Activated CD4-positive, CD25-positive, alpha-beta regulatory T cell treated with anti-CD3 and anti-CD28 coated beads, Interleukin-2, amount 50 U/mL, for 16 hours (primary cell): ENCODE measurements around the gene OSCP1.

ENCODE experiments used
- DNase-seq: peaks from one replicate; pipeline ENCODE4 v3.0.0-alpha.2; 2020; ENCODE audit warnings: low read depth, low spot score

The OSCP1 gene

GRCh38 chr1:36475341-36475740, 25.1 kb upstream of the OSCP1 start:
- no peak for DNase-seq

- no peak for DNase-seq
Measured at GRCh38 chr1:36472656-36473055, 22.4 kb upstream of the OSCP1 start.

- no peak for DNase-seq
Measured at GRCh38 chr1:36471830-36472641, 21.8 kb upstream of the OSCP1 start.

GRCh38 chr1:36469163-36469562, 18.9 kb upstream of the OSCP1 start:
- no peak for DNase-seq

GRCh38 chr1:36467700-36468455, 17.6 kb upstream of the OSCP1 start:
- no peak for DNase-seq

GRCh38 chr1:36467027-36467410, 16.8 kb upstream of the OSCP1 start:
- no peak for DNase-seq

- DNase-seq, result no peak
Measured at GRCh38 chr1:36466370-36467026, 16.2 kb upstream of the OSCP1 start.

- no peak for DNase-seq
Measured at GRCh38 chr1:36465731-36466369, 15.6 kb upstream of the OSCP1 start.

GRCh38 chr1:36464605-36465393, 14.5 kb upstream of the OSCP1 start:
- no peak for DNase-seq

- DNase-seq, result peak; percentile 84
Measured at GRCh38 chr1:36463803-36464604, 13.8 kb upstream of the OSCP1 start, which contains the start of gene MRPS15. Gene MRPS15, minus strand, starts transcription at chr1:36464384. Its CDS starts 109 bp downstream, at chr1:36464275.

GRCh38 chr1:36463463-36463802, 13.2 kb upstream of the OSCP1 start:
- no peak for DNase-seq

GRCh38 chr1:36458910-36459309, 8.7 kb upstream of the OSCP1 start:
- no peak for DNase-seq

- DNase-seq, result no peak
Measured at GRCh38 chr1:36457691-36458090, 7.4 kb upstream of the OSCP1 start.

- no peak for DNase-seq
Measured at GRCh38 chr1:36456391-36456928, 6.2 kb upstream of the OSCP1 start.

GRCh38 chr1:36455386-36455785, 5.1 kb upstream of the OSCP1 start:
- DNase-seq, result no peak

- DNase-seq, result no peak
Measured at GRCh38 chr1:36453600-36454388, 3.5 kb upstream of the OSCP1 start.

- no peak for DNase-seq
Measured at GRCh38 chr1:36453051-36453450, 2.8 kb upstream of the OSCP1 start.

- DNase-seq, result no peak
Measured at GRCh38 chr1:36450919-36451305, 661 bp upstream of the OSCP1 start.

- DNase-seq, result no peak
Measured at GRCh38 chr1:36448530-36449056, 1.7 kb downstream of the OSCP1 start.
